Adrenal gland (tissue), 5 donors: ENCODE data around the gene JPH3.

Source experiments
- POLR2A ChIP-seq, 2 donors: fragments of 450-650 bp; IDR thresholded peaks; one replicate each; pipeline ENCODE4 v1.6.1; 2017; ENCODE audit warnings: antibody characterized with exemption in 2 of 2, mild to moderate bottlenecking in 2 of 2, moderate library complexity in 1 of 2
- TF ChIP-seq, protein P1 (sequence below), 6 experiments: fragments of 450-650 bp in 4 of 6; fragments of 200-600 bp in 2 of 6; sonication (generic) in 1 of 6; IDR thresholded peaks; 1 replicate in 5 of 6; 2 replicates in 1 of 6; pipeline versions ENCODE4 v1.5.1 to v1.8.0; 2016 to 2021; ENCODE audit warnings: antibody characterized with exemption in 6 of 6, mild to moderate bottlenecking in 2 of 6, moderate library complexity in 1 of 6
- donor health status: DM: no; HTN: no; CAD: no.

DNA sequence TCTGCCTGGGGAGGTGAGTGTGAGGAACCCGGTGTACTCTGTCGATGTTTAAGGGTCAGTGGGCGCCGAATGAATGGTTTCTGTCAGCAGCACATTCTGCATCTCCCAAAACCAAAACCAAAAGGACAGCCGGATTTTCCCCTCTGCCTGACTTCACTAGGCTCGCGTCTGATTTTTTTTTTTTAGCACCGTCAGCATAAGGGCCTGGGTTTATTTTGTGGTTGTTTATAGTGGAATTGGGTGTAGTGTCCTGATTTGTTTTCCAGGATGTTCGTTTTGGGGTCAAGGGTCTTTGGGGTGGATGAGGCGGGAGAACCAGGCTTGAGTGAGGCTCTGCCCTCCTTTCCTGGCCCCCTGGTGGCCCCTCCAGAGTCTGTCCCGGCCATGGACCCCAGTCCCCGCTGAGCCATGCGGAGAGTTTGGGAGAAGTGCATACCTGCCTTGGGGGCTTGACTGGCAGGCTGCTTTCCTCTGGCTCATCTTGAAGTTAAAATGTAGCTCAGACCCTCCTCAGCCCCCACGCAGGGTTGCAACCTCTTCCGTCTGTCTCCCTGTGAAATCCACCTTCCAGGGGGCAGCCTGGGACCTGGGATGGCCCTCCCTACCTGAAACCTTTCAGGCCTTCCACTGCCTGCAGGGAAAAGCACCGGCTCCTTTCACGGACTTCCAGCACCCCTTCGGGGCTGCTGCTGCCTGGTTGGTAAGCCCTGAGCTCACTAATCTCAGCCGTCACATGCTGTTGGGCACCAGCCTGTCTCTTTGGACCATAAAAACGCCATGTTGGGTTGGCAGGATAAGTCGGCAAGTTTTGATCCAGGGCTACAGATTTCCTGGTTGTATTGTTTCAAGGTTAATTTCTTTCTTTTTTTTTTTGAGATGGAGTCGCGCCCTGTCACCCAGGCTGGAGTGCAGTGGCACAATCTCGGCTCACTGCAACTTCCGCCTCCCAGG, 60.2 kb downstream of the JPH3 start:
- TF ChIP-seq, protein P1, sequence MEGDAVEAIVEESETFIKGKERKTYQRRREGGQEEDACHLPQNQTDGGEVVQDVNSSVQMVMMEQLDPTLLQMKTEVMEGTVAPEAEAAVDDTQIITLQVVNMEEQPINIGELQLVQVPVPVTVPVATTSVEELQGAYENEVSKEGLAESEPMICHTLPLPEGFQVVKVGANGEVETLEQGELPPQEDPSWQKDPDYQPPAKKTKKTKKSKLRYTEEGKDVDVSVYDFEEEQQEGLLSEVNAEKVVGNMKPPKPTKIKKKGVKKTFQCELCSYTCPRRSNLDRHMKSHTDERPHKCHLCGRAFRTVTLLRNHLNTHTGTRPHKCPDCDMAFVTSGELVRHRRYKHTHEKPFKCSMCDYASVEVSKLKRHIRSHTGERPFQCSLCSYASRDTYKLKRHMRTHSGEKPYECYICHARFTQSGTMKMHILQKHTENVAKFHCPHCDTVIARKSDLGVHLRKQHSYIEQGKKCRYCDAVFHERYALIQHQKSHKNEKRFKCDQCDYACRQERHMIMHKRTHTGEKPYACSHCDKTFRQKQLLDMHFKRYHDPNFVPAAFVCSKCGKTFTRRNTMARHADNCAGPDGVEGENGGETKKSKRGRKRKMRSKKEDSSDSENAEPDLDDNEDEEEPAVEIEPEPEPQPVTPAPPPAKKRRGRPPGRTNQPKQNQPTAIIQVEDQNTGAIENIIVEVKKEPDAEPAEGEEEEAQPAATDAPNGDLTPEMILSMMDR (IDR thresholded peaks at IDR 0.05) = no peak
- TF ChIP-seq POLR2A (IDR thresholded peaks at IDR 0.05) = no peak
